T1000 (cell line): ENCODE measurements around the gene GBA2.

Experiments
- DNase-seq: peaks from one replicate; lab custom pipeline; 2025; ENCODE audit warnings: mixed read lengths; lab: John Stamatoyannopoulos, UW

The GBA2 gene

GRCh38 chr9:35738186-35738585 lies 10.8 kb downstream of the GBA2 start:
- DNase-seq: no peak

GRCh38 chr9:35737143-35737542 lies 11.9 kb downstream of the GBA2 start:
- DNase-seq: no peak

GRCh38 chr9:35736201-35736633 lies 12.8 kb downstream of the GBA2 start:
- DNase-seq: no peak

- no peak for DNase-seq
These were observed 14.9 kb downstream of the GBA2 start for GRCh38 chr9:35734096-35734495.

- DNase-seq: no peak
These were observed 16.1 kb downstream of the GBA2 start for GRCh38 chr9:35732800-35733541.

GRCh38 chr9:35732185-35732799 lies 16.7 kb downstream of the GBA2 start, which contains the start of the genes CREB3 and TLN1:
Gene CREB3 (plus strand): TSS chr9:35732666. CDS start chr9:35732773, 107 bp downstream.
Gene TLN1 (minus strand): TSS chr9:35732195. CDS start chr9:35725694, 6,501 bp downstream.
- peak; percentile 94 for DNase-seq

- no peak for DNase-seq
These were observed 17.4 kb downstream of the GBA2 start for GRCh38 chr9:35731415-35732184.

GRCh38 chr9:35730486-35730854 lies 18.6 kb downstream of the GBA2 start:
- DNase-seq: no peak

- no peak for DNase-seq
These were observed 19.1 kb downstream of the GBA2 start for GRCh38 chr9:35729700-35730485.

- no peak for DNase-seq
These were observed 19.9 kb downstream of the GBA2 start for GRCh38 chr9:35729101-35729500.

GRCh38 chr9:35728041-35728971 lies 20.7 kb downstream of the GBA2 start:
- no peak for DNase-seq

- DNase-seq: no peak
These were observed 21.4 kb downstream of the GBA2 start for GRCh38 chr9:35727676-35728040.

GRCh38 chr9:35726931-35727330 lies 22.1 kb downstream of the GBA2 start:
- DNase-seq: no peak

GRCh38 chr9:35725362-35725761 lies 23.7 kb downstream of the GBA2 start:
- no peak for DNase-seq

- no peak for DNase-seq
These were observed 25.1 kb downstream of the GBA2 start for GRCh38 chr9:35723908-35724307.

- DNase-seq: no peak
These were observed 25.6 kb downstream of the GBA2 start for GRCh38 chr9:35723426-35723825.

GRCh38 chr9:35719546-35719945 lies 29.5 kb downstream of the GBA2 start:
- no peak for DNase-seq

- no peak for DNase-seq
These were observed 30.1 kb downstream of the GBA2 start for GRCh38 chr9:35718721-35719511.

- no peak for DNase-seq
These were observed 31.7 kb downstream of the GBA2 start for GRCh38 chr9:35717132-35717870.
